Stimulated activated CD8-positive, alpha-beta memory T cell treated with anti-CD3 and anti-CD28 coated beads, Interleukin-15, amount 100 ng/mL, for 48 hours (primary cell): ENCODE measurements around the gene STN1.

Source experiments
- DNase-seq, 2 donors: peaks; one replicate each; pipeline ENCODE4 v3.0.0-alpha.2; 2020; ENCODE audit warnings: low read depth in 2 of 2

Gene STN1

GRCh38 chr10:103894441-103894864 is 23.5 kb downstream of the STN1 start:
- DNase-seq = no peak

GRCh38 chr10:103893817-103894216 is 24.2 kb downstream of the STN1 start:
- no peak for DNase-seq

GRCh38 chr10:103892181-103892580 is 25.8 kb downstream of the STN1 start:
- DNase-seq = no peak

GRCh38 chr10:103890688-103891087 is 27.3 kb downstream of the STN1 start:
- DNase-seq = no peak

GRCh38 chr10:103890194-103890658 is 27.8 kb downstream of the STN1 start:
- DNase-seq = peak in 1 of 2 donors; percentile 25

GRCh38 chr10:103889121-103889720 is 28.8 kb downstream of the STN1 start:
- DNase-seq = no peak

- no peak for DNase-seq
These were observed 29.7 kb downstream of the STN1 start for GRCh38 chr10:103888113-103888841.

- DNase-seq = no peak
These were observed 32.4 kb downstream of the STN1 start for GRCh38 chr10:103885617-103886016.

GRCh38 chr10:103884681-103885139 is 33.3 kb downstream of the STN1 start:
- DNase-seq = no peak

GRCh38 chr10:103882285-103883007 is 35.5 kb downstream of the STN1 start:
- DNase-seq = no peak

- DNase-seq = no peak
These were observed 36.3 kb downstream of the STN1 start for GRCh38 chr10:103881416-103882284.

GRCh38 chr10:103879831-103880230 is 38.2 kb downstream of the STN1 start:
- DNase-seq = no peak

- no peak for DNase-seq
These were observed 38.6 kb downstream of the STN1 start for GRCh38 chr10:103879409-103879808.

GRCh38 chr10:103877861-103878260 is 40.1 kb downstream of the STN1 start:
- DNase-seq = no peak

- DNase-seq = no peak
These were observed 41.8 kb downstream of the STN1 start for GRCh38 chr10:103876155-103876554.

- DNase-seq = no peak
These were observed 43.3 kb downstream of the STN1 start for GRCh38 chr10:103874730-103875129.

- no peak for DNase-seq
These were observed 45.6 kb downstream of the STN1 start for GRCh38 chr10:103872137-103872931.

GRCh38 chr10:103871006-103871405 is 47.0 kb downstream of the STN1 start:
- DNase-seq = no peak

- no peak for DNase-seq
These were observed 47.5 kb downstream of the STN1 start for GRCh38 chr10:103870516-103870915.

GRCh38 chr10:103869336-103869735 is 48.6 kb downstream of the STN1 start:
- no peak for DNase-seq

- DNase-seq = no peak
These were observed 49.8 kb downstream of the STN1 start for GRCh38 chr10:103868200-103868599.
